HG03442 (cell line): ENCODE data around the gene MEIOB.
"Not testable (repeated sequence)": the region's sequence is repeated elsewhere in the genome, so short reads cannot be mapped to it uniquely, and the experiment has no call there.

Source experiments
- ATAC-seq: cut with Tn5 transposase; IDR thresholded peaks from one replicate; pipeline ENCODE4 v1.9.1; 2021; ENCODE audit warnings: mild to moderate bottlenecking, moderate library complexity; ENCODE audit not compliant: unreplicated experiment

Gene MEIOB

GRCh38 chr16:1871974-1872635, at the start of gene MEIOB:
Gene MEIOB (minus strand): TSS chr16:1872164. CDS start chr16:1868175, 3,989 bp downstream.
- ATAC-seq, result no peak

- no peak for ATAC-seq
Observed at GRCh38 chr16:1920727-1921171, 48.8 kb upstream of the MEIOB start.

- not testable (repeated sequence) for ATAC-seq
Observed at GRCh38 chr16:1920122-1920521, 48.2 kb upstream of the MEIOB start.

GRCh38 chr16:1919327-1919998, 47.5 kb upstream of the MEIOB start:
- ATAC-seq, result no peak

- no peak for ATAC-seq
Observed at GRCh38 chr16:1918351-1919326, 46.7 kb upstream of the MEIOB start, which contains the start of gene HS3ST6. Gene HS3ST6 (minus strand): TSS chr16:1918415. CDS start chr16:1918323, 92 bp downstream.

GRCh38 chr16:1917665-1918350, 45.8 kb upstream of the MEIOB start:
- ATAC-seq, result no peak

GRCh38 chr16:1917056-1917664, 45.2 kb upstream of the MEIOB start:
- no peak for ATAC-seq

- ATAC-seq, result no peak
Observed at GRCh38 chr16:1916640-1916990, 44.7 kb upstream of the MEIOB start.

- ATAC-seq, result no peak
Observed at GRCh38 chr16:1915732-1916639, 44.0 kb upstream of the MEIOB start.

- no peak for ATAC-seq
Observed at GRCh38 chr16:1914988-1915387, 43.0 kb upstream of the MEIOB start.

GRCh38 chr16:1914084-1914608, 42.2 kb upstream of the MEIOB start:
- no peak for ATAC-seq

GRCh38 chr16:1913327-1914083, 41.5 kb upstream of the MEIOB start:
- ATAC-seq, result no peak

GRCh38 chr16:1912215-1912543, 40.2 kb upstream of the MEIOB start:
- ATAC-seq, result no peak

GRCh38 chr16:1911467-1912214, 39.7 kb upstream of the MEIOB start:
- ATAC-seq, result no peak

- ATAC-seq, result no peak
Observed at GRCh38 chr16:1909561-1910231, 37.7 kb upstream of the MEIOB start.

GRCh38 chr16:1908983-1909382, 37.0 kb upstream of the MEIOB start:
- ATAC-seq, result no peak

GRCh38 chr16:1908184-1908583, 36.2 kb upstream of the MEIOB start:
- no peak for ATAC-seq
